HL-60/S4 (cell line): ENCODE results near the gene PROSER2.

ENCODE experiments used
- in situ Hi-C: fragments of 300-500 bp; cut with MboI; formaldehyde crosslinking; loops from 2 replicates; pipeline ENCODE4 v1.14.3; 2022; ENCODE audit warnings: low sequenced_read_pairs

The PROSER2 gene

DNA sequence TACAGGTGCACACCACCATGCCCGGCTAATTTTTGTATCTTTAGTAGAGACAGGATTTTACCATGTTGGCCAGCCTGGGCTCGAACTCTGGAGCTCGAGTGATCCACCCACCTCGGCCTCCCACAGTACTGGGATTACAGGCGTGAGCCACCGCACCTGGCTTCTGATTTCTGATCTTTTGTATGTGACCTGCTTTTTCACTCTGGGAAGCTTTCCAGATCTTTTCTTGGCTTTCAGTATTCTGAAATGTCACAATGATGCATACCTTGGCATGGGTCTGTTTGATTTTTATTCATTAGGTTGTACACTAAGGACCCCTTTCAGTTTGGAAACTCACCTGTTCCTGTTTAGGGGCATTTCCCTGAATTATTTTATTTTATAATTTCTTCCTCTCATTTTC is 41.6 kb downstream of the PROSER2 start:
- in situ Hi-C loops: no loop called here

DNA sequence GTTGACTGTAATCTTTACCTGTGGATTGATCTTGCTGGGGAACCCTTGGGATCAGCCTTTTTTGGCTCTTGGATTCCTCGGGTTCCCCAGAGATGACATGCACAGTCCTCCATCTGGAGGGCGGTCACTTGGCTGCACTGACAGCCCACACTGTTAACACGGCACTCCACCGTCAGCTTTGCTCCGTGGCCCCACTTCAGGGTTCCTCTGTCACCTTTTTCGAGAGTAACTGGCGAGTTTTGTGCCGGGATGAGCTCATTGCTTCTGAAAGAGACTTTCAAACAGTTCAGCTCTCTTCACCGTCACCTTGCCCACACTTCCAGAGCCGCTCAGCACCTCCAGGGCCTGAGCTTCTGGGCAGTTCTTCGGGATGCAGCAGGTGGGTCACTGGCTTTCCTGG is 42.4 kb downstream of the PROSER2 start:
- in situ Hi-C loops: no loop called here

DNA sequence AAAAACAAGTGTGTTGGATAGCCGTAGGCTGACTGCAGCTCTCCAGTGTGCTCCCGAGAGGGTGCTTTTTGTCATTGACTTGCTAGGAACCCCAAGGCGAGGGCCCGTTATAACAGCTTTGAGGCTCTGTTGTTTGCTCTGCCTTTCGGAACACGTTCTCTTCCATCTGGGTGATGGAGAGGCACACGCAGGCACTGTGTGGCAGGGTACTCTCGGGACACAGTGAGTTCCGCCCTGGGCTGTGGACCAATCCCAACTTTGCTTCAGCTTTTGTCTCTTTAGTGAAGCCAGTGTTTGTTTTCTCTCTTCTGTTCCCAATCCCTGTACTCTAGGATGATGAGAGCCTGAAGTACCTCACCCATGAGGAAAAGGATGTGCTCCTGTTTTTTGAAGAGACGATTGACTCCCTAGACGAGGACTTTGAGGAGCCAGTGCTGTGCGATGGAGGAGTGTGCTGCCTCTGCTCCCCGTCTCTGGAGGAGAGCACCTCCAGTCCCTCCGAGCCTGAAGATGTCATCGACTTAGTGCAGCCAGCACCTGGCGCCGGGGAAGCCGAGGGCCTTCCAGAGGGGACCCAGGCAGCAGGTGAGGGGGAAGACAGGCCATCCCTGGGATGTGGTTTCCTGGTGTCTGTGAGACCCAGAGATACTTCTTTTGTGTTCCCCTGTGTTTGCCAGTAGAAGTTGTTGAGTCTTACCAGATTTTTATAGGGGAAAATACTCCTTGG is 43.2 kb downstream of the PROSER2 start:
- in situ Hi-C loops: no loop called here

GRCh38 chr10:11869219-11869618 is 46.1 kb downstream of the PROSER2 start:
- in situ Hi-C loops: no loop called here

GRCh38 chr10:11869743-11870460 is 46.7 kb downstream of the PROSER2 start:
- in situ Hi-C loops: no loop called here

GRCh38 chr10:11870461-11870780 is 47.3 kb downstream of the PROSER2 start:
- in situ Hi-C loops: no loop called here

- in situ Hi-C loops: no loop called here
These were observed 47.8 kb downstream of the PROSER2 start for GRCh38 chr10:11870900-11871400.

DNA sequence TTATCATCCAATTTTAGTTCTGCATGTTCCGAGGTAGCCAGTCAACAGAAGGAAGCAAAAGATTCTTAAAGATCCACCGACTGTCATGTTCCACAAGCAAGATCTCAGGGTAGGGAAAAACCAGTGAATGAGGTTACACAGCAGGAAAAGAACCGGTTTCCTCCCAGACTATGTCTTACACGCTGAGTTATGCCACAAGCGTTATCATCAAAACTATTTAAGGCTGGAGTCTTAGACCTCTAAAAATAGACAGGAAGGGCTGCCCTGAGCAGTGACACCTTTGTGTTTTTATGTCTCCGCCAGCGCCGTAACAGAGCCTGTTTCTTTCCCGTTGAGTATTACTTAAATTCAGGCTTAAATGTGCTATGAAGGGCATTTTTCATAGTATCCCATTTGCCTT is 48.3 kb downstream of the PROSER2 start:
- in situ Hi-C loops: no loop called here

DNA sequence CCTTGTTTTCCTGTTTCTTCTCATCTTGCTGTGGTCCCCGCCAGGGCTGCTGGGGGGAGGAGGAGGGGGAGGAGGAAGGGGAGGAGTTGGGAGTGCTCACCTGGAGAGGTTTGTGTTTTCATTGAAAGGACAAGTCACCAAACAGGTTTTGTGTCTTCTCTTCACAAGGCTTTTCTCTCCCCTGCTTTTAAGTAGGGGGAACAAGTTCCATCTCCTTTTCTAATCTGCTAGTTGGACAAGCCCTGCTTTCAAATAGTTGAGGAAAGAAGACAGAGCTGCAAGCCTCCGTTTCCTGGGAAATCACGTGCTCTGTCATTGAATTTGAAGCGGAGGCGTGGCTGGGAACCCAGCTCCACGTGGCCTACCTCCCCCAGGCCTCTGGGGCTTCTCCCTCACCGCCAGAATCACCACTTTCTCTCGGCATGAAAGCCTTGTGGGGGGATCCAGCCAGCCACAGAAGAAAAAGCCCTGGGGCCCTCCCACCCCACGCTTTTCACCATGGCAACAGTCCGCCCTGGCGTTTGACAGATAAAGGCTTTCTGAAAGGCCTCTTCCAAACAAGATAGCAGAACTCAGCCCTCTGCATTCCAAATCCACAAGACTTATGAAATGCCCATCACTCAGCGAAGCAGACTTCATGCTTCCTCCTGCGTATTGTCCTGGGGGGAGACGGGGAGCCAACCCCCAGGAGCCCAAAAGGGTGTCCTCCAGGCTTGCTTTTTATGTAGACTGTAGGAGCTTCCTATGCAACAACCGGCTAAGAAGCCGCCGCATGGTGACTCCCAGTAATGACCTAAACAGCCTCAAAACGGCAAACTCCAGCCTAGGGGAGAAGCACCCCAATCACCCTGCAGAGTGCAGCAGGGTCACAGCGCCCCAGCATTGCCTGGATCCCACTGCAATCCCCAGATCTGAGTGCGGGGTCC is 51.7 kb downstream of the PROSER2 start:
- in situ Hi-C loops: no loop called here

DNA sequence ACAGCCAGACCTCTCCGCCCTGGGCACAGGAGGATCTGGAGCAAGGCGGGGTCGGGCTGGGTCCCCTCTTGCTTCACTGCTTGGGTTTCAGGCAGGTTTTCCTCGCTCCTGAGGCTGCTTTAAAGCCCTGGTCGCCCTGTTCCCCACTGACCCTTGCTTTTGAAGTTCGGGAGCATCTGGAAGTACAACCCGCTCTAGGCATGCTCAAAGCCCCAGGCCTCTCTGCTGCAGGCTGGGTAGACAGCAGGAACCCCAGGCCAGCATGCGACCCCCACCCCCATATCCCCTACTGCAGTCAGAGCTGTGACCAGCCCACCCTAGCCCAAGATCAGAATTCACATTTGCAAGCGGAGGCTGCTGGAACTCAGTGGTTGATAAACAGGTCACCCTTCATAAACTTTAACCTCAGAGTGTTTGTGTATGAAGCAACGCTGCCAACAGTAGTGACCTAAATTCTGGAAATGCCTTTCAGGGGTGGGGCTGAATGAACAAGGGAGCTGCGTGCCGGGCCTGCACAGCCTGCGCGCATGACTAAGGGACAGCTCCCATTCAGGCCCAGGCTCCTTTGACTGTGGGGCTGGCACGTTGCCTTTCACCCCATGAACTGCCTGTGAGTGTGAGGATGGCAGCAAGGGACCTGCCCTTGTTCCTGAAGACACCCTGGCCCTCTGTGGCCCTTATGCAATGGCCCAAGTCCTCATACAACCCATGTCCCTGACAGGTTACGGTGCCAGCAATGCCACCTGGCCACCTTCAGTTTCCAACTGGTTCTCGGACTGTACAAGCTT is 52.5 kb downstream of the PROSER2 start:
- in situ Hi-C loops: no loop called here

GRCh38 chr10:11876324-11876723 is 53.2 kb downstream of the PROSER2 start:
- in situ Hi-C loops: no loop called here

DNA sequence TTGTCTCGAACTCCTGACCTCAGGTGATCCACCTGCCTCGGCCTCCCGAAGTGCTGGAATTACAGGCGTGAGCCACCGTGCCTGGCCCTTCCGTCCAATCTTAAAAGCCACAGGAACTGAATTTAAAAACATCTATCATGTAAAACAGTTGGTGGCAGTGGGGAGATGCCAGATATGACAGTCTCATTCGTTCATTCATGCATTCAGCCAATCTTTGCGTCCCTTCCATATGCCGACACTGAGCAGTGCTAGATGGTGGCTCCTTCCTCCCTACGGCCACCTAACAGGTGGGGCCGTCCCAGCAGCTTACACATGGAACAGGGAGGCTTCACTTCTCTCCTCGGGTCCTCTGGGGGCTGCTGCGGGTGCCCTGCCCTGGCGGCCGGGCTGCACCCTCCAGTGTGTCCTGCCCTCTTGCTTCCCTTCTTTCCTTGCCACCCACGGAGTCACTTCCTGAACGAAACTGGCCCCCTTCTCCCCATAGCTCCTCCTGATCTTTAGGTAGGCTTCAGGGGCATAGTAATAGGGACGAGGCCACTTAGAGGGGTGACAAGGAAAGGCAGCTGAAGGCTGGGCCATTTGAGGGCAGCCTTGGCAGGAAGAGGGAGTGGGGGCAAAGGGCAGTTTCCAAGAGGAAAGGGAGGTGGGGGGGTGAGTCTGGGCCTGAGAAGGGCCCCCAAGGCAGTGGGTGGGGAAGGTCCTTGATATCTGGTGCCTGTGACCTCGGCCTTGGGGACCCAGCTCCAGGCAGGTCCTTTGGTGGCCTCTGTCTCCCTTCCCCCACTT is 53.8 kb downstream of the PROSER2 start:
- in situ Hi-C loops: no loop called here

DNA sequence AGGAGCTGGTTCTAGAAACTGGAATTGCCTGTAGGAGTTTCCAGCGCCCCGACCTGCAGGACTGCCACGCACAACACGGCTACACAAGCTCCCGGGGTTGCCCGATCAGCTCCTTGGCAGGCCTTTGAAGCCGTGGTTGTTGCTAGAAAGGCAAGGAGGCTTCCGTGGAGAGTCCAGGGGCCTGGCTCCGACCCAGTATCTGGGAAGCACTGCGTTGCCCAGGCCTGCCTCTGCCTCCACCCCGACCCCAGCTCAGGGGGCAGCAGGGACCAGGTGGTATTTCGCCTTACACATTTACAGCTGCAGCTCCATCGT is 54.4 kb downstream of the PROSER2 start:
- in situ Hi-C loops: no loop called here

GRCh38 chr10:11878776-11879175 is 55.6 kb downstream of the PROSER2 start:
- in situ Hi-C loops: no loop called here

- in situ Hi-C loops: no loop called here
These were observed 56.4 kb downstream of the PROSER2 start for GRCh38 chr10:11879387-11880094.

DNA sequence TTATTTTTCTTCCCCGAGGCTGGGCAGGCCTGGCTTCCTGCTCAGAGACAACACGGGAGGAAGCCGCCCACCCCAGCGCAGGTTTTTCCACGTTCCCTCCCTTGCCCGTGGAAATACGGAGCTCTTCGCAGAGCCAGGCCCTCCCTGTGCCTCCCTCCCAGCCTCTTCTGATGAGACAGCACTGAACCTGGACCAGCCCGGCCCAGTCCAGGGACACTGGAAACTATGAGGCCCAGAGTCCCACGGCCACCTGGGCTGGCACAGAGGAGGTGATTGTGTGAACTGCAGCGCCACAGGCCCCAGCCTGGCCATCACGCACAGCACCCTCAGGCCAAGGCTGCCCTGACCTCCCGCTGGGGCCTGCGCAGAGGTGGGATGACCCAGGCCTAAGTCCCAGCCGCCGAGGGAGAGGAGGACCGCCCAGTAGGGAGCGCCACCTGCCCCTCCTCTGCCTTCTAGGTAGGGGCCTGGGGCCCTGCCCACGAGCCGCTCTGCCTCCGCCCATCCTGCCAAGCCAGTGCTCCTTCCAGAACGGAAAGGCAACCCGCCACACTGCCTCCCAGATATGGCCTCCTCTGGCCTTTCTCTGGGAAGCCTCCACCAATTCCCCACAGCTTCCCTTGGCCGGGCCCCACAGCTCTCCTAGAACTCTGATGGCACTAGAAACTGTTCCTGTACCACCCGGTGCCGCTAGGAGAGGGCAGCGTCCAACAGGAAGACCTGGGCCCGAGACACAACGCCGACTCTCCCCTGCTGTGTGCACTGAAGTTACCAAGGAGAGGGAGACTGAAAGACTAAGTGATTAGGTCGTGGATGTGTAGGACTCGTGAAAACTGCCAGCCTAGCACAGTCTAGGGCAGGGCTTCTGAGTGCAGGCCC is 57.2 kb downstream of the PROSER2 start:
- in situ Hi-C loops: no loop called here

GRCh38 chr10:11881030-11881476 is 57.9 kb downstream of the PROSER2 start:
- in situ Hi-C loops: no loop called here
